Thyroid gland (tissue), 4 donors: ENCODE data around the gene RFTN2. TPM values are rescaled to one million over a fixed set of nuclear protein-coding genes. Genes with fewer than 3 reads are reported as not detected.

Experiments used
- DNase-seq, 2 donors: peaks; one replicate each; pipeline ENCODE4 v3.0.0-alpha.2; 2019
- H3K27ac ChIP-seq, 3 donors: fragments of 200-600 bp; sonication (generic); 1 replicate in 2 of 3; 2 replicates in 1 of 3; pipeline ENCODE4 v1.5.1; 2016 to 2019; ENCODE audit warnings: mild to moderate bottlenecking in 1 of 3, moderate library complexity in 1 of 3
- H3K27me3 ChIP-seq: fragments of 200-600 bp; sonication (generic); one replicate; pipeline ENCODE4 v1.5.1; 2019
- H3K36me3 ChIP-seq, 2 donors: fragments of 200-600 bp; sonication (generic); one replicate each; pipeline ENCODE4 v1.5.1; 2016 to 2019
- H3K4me1 ChIP-seq, 2 donors: fragments of 200-600 bp; sonication (generic); one replicate each; pipeline ENCODE4 v1.5.1; 2017 to 2019
- H3K4me3 ChIP-seq, 3 donors: fragments of 200-600 bp; sonication (generic); replicated peaks in 1 of 3; 1 replicate in 2 of 3; 2 replicates in 1 of 3; pipeline ENCODE4 v1.5.1; 2016; ENCODE audit warnings: mild to moderate bottlenecking in 1 of 3
- H3K9me3 ChIP-seq: fragments of 200-600 bp; sonication (generic); one replicate; pipeline ENCODE4 v1.5.1; 2017
- POLR2A ChIP-seq, 2 donors: fragments of 450-650 bp; IDR thresholded peaks; one replicate each; pipeline ENCODE4 v1.6.1; 2017; ENCODE audit warnings: antibody characterized with exemption in 2 of 2, mild to moderate bottlenecking in 2 of 2, moderate library complexity in 1 of 2
- WGBS, 2 donors: methylation state at CpG; one replicate each; pipeline ENCODE4 v1.1.5; 2017; 5-methylcytosine and 5-hydroxymethylcytosine counted together
- intact Hi-C: fragments of 100-400 bp; cut with DNase I; formaldehyde crosslinking; loops from one replicate; pipeline ENCODE4 v1.15.1; 2023
- small RNA-seq: library from RNA; depleted of rRNA; stranded (forward); fragments of <200 nt; gene quantifications from one replicate; pipeline ENCODE3, GENCODE V24; 2016
- total RNA-seq, 4 donors: library from RNA; depleted of rRNA; stranded (reverse); fragments of >200 nt; gene quantifications; one replicate each; pipeline ENCODE4 v1.2.3, GENCODE V29; 2016
- TF ChIP-seq, protein P1 (sequence below), 6 experiments: fragments of 200-600 bp in 3 of 6; fragments of 450-650 bp in 3 of 6; sonication (generic) in 3 of 6; IDR thresholded peaks; one replicate each; pipeline ENCODE4 v1.5.1; 2016 to 2019; ENCODE audit warnings: antibody characterized with exemption in 6 of 6, mild to moderate bottlenecking in 2 of 6, inconsistent platforms in 1 of 6, moderate library complexity in 1 of 6

The RFTN2 gene
- total RNA-seq, 4 donors from 2014 or later = 5.3 to 12.9 (median 9.4) TPM

GRCh38 chr2:197547163-197547900, 128.1 kb downstream of the RFTN2 start:
- no peaks in the 10 kb centered on the region for H3K9me3 ChIP-seq
- no peak for TF ChIP-seq POLR2A (IDR thresholded peaks at IDR 0.05)
- TF ChIP-seq, protein P1, sequence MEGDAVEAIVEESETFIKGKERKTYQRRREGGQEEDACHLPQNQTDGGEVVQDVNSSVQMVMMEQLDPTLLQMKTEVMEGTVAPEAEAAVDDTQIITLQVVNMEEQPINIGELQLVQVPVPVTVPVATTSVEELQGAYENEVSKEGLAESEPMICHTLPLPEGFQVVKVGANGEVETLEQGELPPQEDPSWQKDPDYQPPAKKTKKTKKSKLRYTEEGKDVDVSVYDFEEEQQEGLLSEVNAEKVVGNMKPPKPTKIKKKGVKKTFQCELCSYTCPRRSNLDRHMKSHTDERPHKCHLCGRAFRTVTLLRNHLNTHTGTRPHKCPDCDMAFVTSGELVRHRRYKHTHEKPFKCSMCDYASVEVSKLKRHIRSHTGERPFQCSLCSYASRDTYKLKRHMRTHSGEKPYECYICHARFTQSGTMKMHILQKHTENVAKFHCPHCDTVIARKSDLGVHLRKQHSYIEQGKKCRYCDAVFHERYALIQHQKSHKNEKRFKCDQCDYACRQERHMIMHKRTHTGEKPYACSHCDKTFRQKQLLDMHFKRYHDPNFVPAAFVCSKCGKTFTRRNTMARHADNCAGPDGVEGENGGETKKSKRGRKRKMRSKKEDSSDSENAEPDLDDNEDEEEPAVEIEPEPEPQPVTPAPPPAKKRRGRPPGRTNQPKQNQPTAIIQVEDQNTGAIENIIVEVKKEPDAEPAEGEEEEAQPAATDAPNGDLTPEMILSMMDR (IDR thresholded peaks at IDR 0.05) = no peak
- H3K27me3 ChIP-seq = no peaks in the 10 kb centered on the region
- peaks cover 12 to 18% of the 10 kb centered on the region in 2 donors for H3K36me3 ChIP-seq
- no peak overlapping the region for H3K27ac ChIP-seq
- 88 to 93% methylated on average over 5 of the region's 5 CpGs for WGBS, 2 donors
- intact Hi-C loops = no loop called here
- no peaks in the 10 kb centered on the region for H3K4me1 ChIP-seq
- H3K4me3 ChIP-seq = no peak overlapping the region
- no peak for DNase-seq

DNA sequence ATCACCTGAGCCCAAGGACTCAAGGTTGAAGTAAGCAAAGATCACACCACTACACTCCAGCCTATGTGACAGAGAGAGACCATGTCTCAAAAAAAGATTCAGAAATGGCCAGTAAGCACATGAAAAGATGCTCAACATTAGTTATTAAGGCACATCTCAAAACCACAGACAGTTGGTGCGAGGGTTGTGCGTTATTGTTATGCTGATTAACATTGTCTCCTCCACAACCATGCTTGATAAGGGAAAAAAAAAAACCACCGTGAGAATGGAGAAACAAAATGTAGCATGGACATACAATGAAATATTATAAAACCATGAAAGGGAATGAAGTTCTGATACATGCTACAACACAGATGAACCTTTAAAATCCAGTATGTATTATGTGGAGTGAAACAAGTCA, 132.2 kb downstream of the RFTN2 start:
- peaks cover 11 to 12% of the 10 kb centered on the region in 2 donors for H3K36me3 ChIP-seq
- 96 to 97% methylated on average over 3 of the region's 3 CpGs for WGBS, 2 donors
- no peak for DNase-seq

DNA sequence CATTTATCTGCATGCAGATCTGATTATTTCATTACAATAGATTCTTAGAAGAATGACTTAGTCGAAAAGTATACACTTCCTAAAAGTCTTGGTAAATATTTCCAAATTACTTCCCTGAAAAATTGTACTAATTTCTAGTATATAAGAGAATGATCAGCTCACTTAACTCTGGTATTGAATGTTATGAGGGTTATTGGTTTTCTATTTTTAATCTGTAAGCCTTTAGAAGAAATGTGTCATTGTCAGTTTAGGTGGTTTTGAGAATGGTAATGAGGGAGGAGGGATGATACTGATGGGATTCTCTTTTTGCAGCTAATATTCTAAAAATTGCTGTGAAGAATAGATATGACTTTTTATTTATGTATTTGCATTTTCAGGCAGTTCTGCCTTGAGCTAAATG, 135.7 kb downstream of the RFTN2 start:
- no peak for TF ChIP-seq POLR2A (IDR thresholded peaks at IDR 0.05)
- TF ChIP-seq, protein P1 (IDR thresholded peaks at IDR 0.05) = no peak
- no peak for DNase-seq
- intact Hi-C loops = no loop called here
- H3K36me3 ChIP-seq = peaks cover 11 to 16% of the 10 kb centered on the region in 2 donors
- H3K27ac ChIP-seq = no peak overlapping the region
- H3K9me3 ChIP-seq = no peaks in the 10 kb centered on the region
- H3K27me3 ChIP-seq = no peaks in the 10 kb centered on the region
- no peaks in the 10 kb centered on the region for H3K4me1 ChIP-seq
- WGBS, 2 donors = 87 to 98% methylated on average over 1 of the region's 1 CpG
- no peak overlapping the region for H3K4me3 ChIP-seq

More for the DNA sequence above, 132.2 kb downstream of the RFTN2 start:
- intact Hi-C loops = no loop called here
- H3K4me1 ChIP-seq = no peaks in the 10 kb centered on the region
- H3K9me3 ChIP-seq = no peaks in the 10 kb centered on the region
- H3K4me3 ChIP-seq = no peak overlapping the region
- no peak for TF ChIP-seq POLR2A (IDR thresholded peaks at IDR 0.05)
- TF ChIP-seq, protein P1 (IDR thresholded peaks at IDR 0.05) = no peak
- no peaks in the 10 kb centered on the region for H3K27me3 ChIP-seq
- H3K27ac ChIP-seq = no peak overlapping the region

GRCh38 chr2:197538412-197538811, 137.0 kb downstream of the RFTN2 start:
- Histone ChIP-seq H3K4me3 (no peak overlapping the region), H3K27ac (no peak overlapping the region), H3K4me1 (peaks cover 0 to 3% of the 10 kb centered on the region in 2 donors), H3K27me3 (no peaks in the 10 kb centered on the region), H3K9me3 (no peaks in the 10 kb centered on the region), H3K36me3 (peaks cover 9% of the 10 kb centered on the region in 2 donors)
- 64 to 74% methylated on average over 2 of the region's 2 CpGs for WGBS, 2 donors
- TF ChIP-seq POLR2A (IDR thresholded peaks at IDR 0.05) = no peak
- TF ChIP-seq, protein P1 (IDR thresholded peaks at IDR 0.05) = no peak
- intact Hi-C loops = no loop called here
- DNase-seq = no peak

Small RNA genes within 50 kb of the gene (small RNA-seq; reads per million reads assigned to genes)
- gene AC020550.1 = not detected

Other genes starting within 250 kb of the RFTN2 start
- gene SF3B1, start 240.6 kb downstream of the RFTN2 start, total RNA-seq = 100 to 1,000 TPM; 297 to 948 (median 607) TPM
- 10 to 100 TPM; 27.2 to 38.8 (median 30.0) TPM for gene COQ10B, start 222.0 kb downstream of the RFTN2 start, total RNA-seq
- gene HSPD1, start 175.7 kb downstream of the RFTN2 start, total RNA-seq = 100 to 1,000 TPM; 125 to 157 (median 151) TPM
- gene HSPE1, start 175.2 kb downstream of the RFTN2 start, total RNA-seq = 100 to 1,000 TPM in 1 of 4 donors, 10 to 100 TPM in 3; 32.8 to 136 (median 79.8) TPM
- gene MOB4, start 159.5 kb downstream of the RFTN2 start, total RNA-seq = 10 to 100 TPM; 24.7 to 36.1 (median 28.6) TPM
- 10 to 100 TPM in 1 of 4 donors, 1 to 10 TPM in 3; 4.6 to 10.6 (median 8.0) TPM for gene MARS2, start 29.8 kb upstream of the RFTN2 start, total RNA-seq
- under 1 TPM in 2 of 4 donors, not detected in 2; 0.27 to 0.45 TPM for gene BOLL, start 109.7 kb upstream of the RFTN2 start, total RNA-seq
- 10 to 100 TPM in 2 of 4 donors, 1 to 10 TPM in 2; 9.1 to 11.8 (median 9.9) TPM for gene PLCL1, start 129.0 kb upstream of the RFTN2 start, total RNA-seq